ENCODE data around the gene CHRNA7.

Gene CHRNA7

DNA sequence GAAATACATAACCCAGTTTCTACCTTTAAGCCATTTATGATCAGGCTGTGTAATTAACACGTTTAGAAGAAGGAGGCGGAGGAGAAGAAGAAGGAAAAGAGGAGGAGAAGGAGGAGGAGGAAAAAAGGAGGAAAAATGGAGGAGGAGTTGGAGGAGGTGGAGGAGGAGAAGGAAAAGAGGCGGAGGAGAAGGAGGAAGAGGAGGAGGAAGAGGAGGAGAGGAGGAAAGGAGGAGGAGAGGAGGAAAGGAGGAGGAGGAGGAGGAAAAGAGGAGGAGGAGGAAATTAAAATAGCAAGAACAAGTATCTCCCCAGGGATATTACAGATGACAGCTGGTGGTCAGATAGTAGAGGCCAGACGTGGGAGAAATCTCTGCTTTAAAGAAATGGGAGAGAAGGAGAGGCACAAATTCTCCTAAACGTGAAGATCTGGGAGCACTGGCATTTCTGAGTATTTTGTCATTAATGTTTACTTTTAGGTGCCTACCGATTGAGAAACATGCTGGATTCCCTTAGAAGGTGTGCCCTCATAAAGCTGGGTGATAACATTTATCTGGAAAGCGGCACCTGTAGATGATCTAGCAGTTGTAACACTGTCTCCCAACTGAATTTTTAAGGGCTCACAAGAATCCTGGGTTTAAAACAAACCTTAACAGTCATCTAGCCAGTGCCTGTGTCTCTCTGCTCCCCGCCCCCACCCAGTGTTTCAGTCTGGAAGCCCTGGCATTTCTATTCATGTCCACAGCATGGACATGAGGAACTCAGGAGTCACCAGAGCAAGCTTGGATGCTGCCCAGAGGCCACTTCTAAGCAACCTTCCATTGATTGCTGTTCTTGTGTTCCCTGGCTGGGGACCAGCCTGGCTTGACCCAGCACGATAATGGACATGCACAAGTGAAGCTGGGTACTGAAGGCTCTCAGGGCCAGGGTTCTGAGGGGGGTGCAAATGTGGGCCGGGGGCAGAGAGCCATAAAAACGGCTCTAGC, 75.2 kb downstream of the CHRNA7 start:
- H3K9ac ChIP-seq (ENCODE audit: low read length in 2 of 2) = no peak overlapping the region
- no peak overlapping the region for H3K27ac ChIP-seq (ENCODE audit: low read length)
- no peaks in the 10 kb centered on the region for H3K9me3 ChIP-seq (ENCODE audit: control insufficient read depth in 2 of 2, low read length in 2 of 2)
- no peak overlapping the region for H3K4me3 ChIP-seq (ENCODE audit: low read length in 2 of 2)
- no peaks in the 10 kb centered on the region for H3K27me3 ChIP-seq (ENCODE audit: control insufficient read depth in 1 of 2, insufficient read depth in 2 of 2, low read length in 2 of 2)
- no peaks in the 10 kb centered on the region for H3K4me1 ChIP-seq (ENCODE audit: control insufficient read depth, insufficient read depth, low read length)
- H3K36me3 ChIP-seq (ENCODE audit: control insufficient read depth in 2 of 2, insufficient read depth in 2 of 2, low read length in 2 of 2) = no peaks in the 10 kb centered on the region

DNA sequence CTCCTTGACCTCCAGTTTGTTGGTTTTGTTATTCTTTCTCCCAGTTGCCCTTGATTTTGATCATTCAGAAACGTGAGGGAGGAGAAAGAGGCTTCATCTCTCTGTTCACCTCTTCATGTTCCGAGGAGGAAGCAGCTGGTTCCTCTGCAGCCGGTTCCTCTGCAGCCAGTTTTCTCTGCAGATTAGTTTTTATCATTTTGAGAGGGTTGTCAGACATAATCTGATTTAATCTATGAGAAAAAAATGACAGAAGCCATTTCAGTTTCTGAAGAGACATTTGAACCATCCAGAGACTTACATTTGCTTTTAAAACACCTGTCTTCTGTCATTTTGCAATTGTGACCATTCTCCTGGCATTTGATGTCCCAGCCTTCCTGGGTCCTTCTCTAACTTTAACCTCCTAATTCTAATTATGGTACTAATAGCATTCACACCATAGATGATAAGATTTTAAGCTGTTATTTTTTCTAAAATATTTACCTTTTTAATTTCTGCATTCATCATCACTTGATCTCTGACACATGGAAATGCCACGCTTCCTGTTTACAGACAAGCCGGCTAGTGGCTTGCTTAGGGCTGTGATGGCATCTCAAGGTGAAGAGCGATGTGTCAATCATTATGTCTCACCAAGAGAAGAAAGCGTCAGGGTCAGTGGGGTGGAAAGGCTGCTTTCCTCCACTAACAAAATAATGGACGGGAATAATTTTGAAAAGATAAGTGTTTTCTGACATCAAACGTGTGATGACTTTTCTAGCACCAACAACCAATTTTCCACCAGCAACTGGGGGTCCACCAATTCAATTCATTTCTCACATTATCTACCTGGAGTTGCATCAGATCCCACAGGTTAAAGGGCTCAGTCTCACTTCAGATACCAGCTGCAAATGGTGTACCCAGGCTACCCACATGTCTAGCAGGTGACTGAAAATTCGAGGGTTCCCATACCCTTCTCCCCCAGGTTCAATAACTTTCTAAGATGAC, 76.4 kb downstream of the CHRNA7 start:
- H3K9me3 ChIP-seq (ENCODE audit: control insufficient read depth in 2 of 2, low read length in 2 of 2) = no peaks in the 10 kb centered on the region
- no peak overlapping the region for H3K4me3 ChIP-seq (ENCODE audit: low read length in 2 of 2)
- no peaks in the 10 kb centered on the region for H3K4me1 ChIP-seq (ENCODE audit: control insufficient read depth, insufficient read depth, low read length)
- no peaks in the 10 kb centered on the region for H3K27me3 ChIP-seq (ENCODE audit: control insufficient read depth in 1 of 2, insufficient read depth in 2 of 2, low read length in 2 of 2)
- no peak overlapping the region for H3K27ac ChIP-seq (ENCODE audit: low read length)
- no peak overlapping the region for H3K9ac ChIP-seq (ENCODE audit: low read length in 2 of 2)
- H3K36me3 ChIP-seq (ENCODE audit: control insufficient read depth in 2 of 2, insufficient read depth in 2 of 2, low read length in 2 of 2) = no peaks in the 10 kb centered on the region

DNA sequence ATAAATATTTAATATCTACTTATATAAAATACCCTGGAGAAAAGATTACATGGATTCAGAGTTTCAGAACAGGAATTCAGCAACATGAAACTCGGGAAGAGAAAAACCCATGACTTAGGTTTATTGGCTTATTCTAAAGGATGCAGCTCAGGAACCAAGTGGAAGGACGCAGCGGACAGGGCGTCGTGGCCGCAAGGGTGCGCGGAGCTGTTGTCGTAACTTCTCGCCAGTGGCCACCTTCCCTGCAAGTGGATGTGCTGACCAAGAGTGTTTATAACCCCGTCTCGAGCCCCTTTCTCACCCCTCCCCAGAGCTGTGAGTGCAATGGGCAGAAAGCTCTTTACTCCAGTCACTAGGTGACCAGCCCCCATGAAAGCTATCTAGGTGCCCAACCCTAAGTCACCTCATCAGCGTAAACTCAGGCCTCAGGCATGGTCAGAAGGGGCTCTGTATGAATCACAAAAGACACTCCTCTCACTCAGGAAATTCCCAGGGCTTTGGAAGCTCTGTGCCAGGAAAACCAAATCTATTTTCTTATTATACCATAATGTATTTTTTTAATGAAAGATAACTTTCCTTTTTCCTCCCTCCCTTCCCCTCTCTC, 77.3 kb downstream of the CHRNA7 start:
- Histone ChIP-seq H3K9ac (ENCODE audit: low read length in 2 of 2) (no peak overlapping the region), H3K27me3 (ENCODE audit: control insufficient read depth in 1 of 2, insufficient read depth in 2 of 2, low read length in 2 of 2) (no peaks in the 10 kb centered on the region), H3K4me1 (ENCODE audit: control insufficient read depth, insufficient read depth, low read length) (no peaks in the 10 kb centered on the region), H3K36me3 (ENCODE audit: control insufficient read depth in 2 of 2, insufficient read depth in 2 of 2, low read length in 2 of 2) (no peaks in the 10 kb centered on the region), H3K27ac (ENCODE audit: low read length) (no peak overlapping the region), H3K9me3 (ENCODE audit: control insufficient read depth in 2 of 2, low read length in 2 of 2) (no peaks in the 10 kb centered on the region), H3K4me3 (ENCODE audit: low read length in 2 of 2) (no peak overlapping the region)

DNA sequence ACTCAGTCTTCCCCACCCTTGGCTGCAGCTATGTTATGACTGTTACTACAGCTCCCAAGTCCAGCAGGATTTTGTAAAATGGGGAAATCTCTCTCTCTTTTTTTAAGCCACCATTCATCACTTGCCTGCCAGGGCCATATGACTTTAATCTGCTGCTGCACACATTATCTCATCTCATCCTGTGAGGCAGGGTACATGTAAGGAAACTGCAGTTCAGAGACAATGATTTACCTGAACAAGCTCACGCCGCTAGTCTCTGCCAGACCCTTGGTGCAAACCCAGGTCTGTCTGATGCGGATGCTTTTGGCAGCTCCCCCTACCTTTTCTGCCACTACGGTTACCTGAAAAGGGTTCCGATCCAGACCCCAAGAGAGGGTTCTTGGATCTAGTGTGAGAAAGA, 78.3 kb downstream of the CHRNA7 start:
- no peaks in the 10 kb centered on the region for H3K4me1 ChIP-seq (ENCODE audit: control insufficient read depth, insufficient read depth, low read length)
- H3K27ac ChIP-seq (ENCODE audit: low read length) = no peak overlapping the region
- no peak overlapping the region for H3K4me3 ChIP-seq (ENCODE audit: low read length in 2 of 2)
- H3K27me3 ChIP-seq (ENCODE audit: control insufficient read depth in 1 of 2, insufficient read depth in 2 of 2, low read length in 2 of 2) = no peaks in the 10 kb centered on the region
- no peaks in the 10 kb centered on the region for H3K9me3 ChIP-seq (ENCODE audit: control insufficient read depth in 2 of 2, low read length in 2 of 2)
- H3K36me3 ChIP-seq (ENCODE audit: control insufficient read depth in 2 of 2, insufficient read depth in 2 of 2, low read length in 2 of 2) = no peaks in the 10 kb centered on the region
- H3K9ac ChIP-seq (ENCODE audit: low read length in 2 of 2) = no peak overlapping the region

DNA sequence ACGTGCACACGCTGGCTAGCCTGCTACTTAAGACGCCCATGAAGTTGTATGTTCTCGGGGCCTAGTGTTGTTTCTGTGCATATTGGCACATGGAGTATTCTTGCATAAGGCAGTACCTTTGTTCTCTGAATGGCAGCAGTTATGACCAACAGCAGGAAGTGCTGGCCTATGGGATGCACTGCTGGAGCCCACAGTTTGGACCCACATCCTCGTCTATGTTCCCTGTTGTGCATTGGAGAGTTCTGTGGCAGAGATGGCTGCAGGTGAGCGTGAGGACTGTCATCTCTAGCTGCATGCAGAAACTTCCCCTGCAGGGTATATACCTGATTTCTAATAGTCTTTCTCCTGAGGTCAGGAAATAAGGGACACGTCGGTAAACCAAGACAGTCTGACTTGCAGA, 81.8 kb downstream of the CHRNA7 start:
- Histone ChIP-seq H3K4me3 (ENCODE audit: low read length in 2 of 2) (no peak overlapping the region), H3K36me3 (ENCODE audit: control insufficient read depth in 2 of 2, insufficient read depth in 2 of 2, low read length in 2 of 2) (no peaks in the 10 kb centered on the region), H3K9me3 (ENCODE audit: control insufficient read depth in 2 of 2, low read length in 2 of 2) (no peaks in the 10 kb centered on the region), H3K4me1 (ENCODE audit: control insufficient read depth, insufficient read depth, low read length) (no peaks in the 10 kb centered on the region), H3K27ac (ENCODE audit: low read length) (no peak overlapping the region), H3K27me3 (ENCODE audit: control insufficient read depth in 1 of 2, insufficient read depth in 2 of 2, low read length in 2 of 2) (no peaks in the 10 kb centered on the region), H3K9ac (ENCODE audit: low read length in 2 of 2) (no peak overlapping the region)

DNA sequence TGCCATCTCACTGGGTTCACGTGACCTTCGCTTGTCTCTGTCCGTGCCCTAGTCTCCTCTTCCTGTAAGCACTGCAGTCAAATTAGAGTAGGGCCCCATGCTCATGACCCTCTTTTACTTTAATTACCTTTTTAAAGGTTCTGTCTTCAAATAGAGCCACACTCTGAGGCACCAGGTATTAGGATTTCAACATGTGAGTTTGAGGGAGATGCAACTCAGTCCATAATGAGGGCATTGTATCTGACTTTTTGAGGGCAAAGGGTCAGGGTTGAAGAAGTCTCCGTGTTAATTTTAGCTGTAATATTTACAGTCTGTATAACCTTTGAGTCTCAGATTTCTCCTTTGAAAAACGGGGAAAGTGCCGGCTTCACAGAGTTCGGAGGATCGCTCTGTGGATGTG, 82.9 kb downstream of the CHRNA7 start:
- H3K27me3 ChIP-seq (ENCODE audit: control insufficient read depth in 1 of 2, insufficient read depth in 2 of 2, low read length in 2 of 2) = no peaks in the 10 kb centered on the region
- no peaks in the 10 kb centered on the region for H3K36me3 ChIP-seq (ENCODE audit: control insufficient read depth in 2 of 2, insufficient read depth in 2 of 2, low read length in 2 of 2)
- H3K9me3 ChIP-seq (ENCODE audit: control insufficient read depth in 2 of 2, low read length in 2 of 2) = no peaks in the 10 kb centered on the region
- H3K4me1 ChIP-seq (ENCODE audit: control insufficient read depth, insufficient read depth, low read length) = no peaks in the 10 kb centered on the region
- no peak overlapping the region for H3K9ac ChIP-seq (ENCODE audit: low read length in 2 of 2)
- no peak overlapping the region for H3K27ac ChIP-seq (ENCODE audit: low read length)
- H3K4me3 ChIP-seq (ENCODE audit: low read length in 2 of 2) = no peak overlapping the region

DNA sequence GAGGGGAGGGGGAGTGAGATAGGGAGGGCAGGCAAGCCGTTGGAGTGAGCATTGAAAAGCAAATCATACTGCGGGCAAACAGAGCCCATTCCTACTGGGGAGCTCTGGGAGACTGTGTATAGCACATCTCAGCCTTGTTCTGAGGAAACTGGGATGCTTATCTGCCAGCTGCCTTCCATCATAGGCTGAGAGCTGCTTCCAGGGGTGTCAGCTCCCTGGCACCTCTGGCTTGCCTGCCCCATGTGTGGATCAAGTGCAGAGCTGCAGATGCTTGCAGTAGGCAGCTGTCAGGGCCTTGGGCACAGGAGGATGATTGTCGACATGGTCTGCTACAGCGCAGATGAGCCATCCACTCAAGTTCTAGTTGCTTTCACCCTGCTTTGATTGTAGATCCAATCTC, 86.8 kb downstream of the CHRNA7 start:
- Histone ChIP-seq H3K27ac (ENCODE audit: low read length) (no peak overlapping the region), H3K4me3 (ENCODE audit: low read length in 2 of 2) (no peak overlapping the region), H3K27me3 (ENCODE audit: control insufficient read depth in 1 of 2, insufficient read depth in 2 of 2, low read length in 2 of 2) (no peaks in the 10 kb centered on the region), H3K4me1 (ENCODE audit: control insufficient read depth, insufficient read depth, low read length) (no peaks in the 10 kb centered on the region), H3K9me3 (ENCODE audit: control insufficient read depth in 2 of 2, low read length in 2 of 2) (no peaks in the 10 kb centered on the region), H3K36me3 (ENCODE audit: control insufficient read depth in 2 of 2, insufficient read depth in 2 of 2, low read length in 2 of 2) (no peaks in the 10 kb centered on the region), H3K9ac (ENCODE audit: low read length in 2 of 2) (no peak overlapping the region)

DNA sequence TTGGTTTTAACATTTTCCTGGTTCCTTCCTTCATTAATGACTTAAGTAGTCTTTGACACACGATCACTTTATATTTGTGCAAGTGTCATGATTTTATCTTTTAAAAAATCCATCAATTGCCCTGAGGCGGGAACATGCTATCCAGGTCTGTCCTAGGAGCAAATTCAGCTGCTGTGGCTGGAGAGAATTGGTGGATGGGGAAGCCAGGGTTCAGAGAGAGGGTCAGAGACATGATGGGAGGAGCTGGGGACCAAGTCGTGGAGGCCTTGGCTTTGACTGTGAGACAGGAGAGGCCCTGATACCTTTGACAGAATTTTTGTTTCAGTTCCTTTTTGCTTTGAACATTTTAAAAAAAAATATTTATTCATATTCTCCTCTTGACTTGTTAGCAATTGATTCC, 89.0 kb downstream of the CHRNA7 start:
- Histone ChIP-seq H3K4me1 (ENCODE audit: control insufficient read depth, insufficient read depth, low read length) (no peaks in the 10 kb centered on the region), H3K36me3 (ENCODE audit: control insufficient read depth in 2 of 2, insufficient read depth in 2 of 2, low read length in 2 of 2) (no peaks in the 10 kb centered on the region), H3K4me3 (ENCODE audit: low read length in 2 of 2) (no peak overlapping the region), H3K9ac (ENCODE audit: low read length in 2 of 2) (no peak overlapping the region), H3K27ac (ENCODE audit: low read length) (no peak overlapping the region), H3K27me3 (ENCODE audit: control insufficient read depth in 1 of 2, insufficient read depth in 2 of 2, low read length in 2 of 2) (no peaks in the 10 kb centered on the region), H3K9me3 (ENCODE audit: control insufficient read depth in 2 of 2, low read length in 2 of 2) (no peaks in the 10 kb centered on the region)

DNA sequence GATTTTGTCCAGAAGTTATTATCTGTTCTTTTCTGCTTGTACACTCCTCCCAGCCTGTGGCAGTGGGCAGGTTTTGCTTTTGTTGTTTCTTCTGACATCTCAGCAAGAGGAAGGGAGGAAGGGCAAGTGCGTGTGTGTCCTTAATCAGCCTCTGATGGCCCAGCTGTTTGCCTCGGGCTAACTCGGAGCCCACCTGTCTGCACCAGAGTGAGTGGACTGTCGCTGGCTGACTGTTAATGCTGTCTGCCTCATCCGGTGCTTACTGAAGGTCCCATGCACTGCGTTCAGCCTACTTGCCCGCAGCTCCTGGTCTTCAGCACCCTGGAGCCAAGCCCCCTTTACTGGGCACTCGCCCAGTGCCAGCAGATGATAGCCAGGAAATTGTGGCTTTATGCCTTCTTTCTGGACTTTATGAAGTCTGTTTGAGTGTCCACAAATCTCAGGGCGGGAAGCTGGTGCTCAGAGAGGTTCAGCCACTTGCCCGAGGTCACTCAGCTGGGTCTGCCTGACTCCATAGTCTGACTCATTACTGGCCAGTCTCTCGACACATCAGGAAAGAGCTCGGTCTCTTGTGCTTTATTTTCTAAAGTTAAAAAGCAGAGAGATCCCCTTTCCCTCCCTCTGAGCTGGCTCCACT, 89.5 kb downstream of the CHRNA7 start:
- no peak overlapping the region for H3K9ac ChIP-seq (ENCODE audit: low read length in 2 of 2)
- no peaks in the 10 kb centered on the region for H3K27me3 ChIP-seq (ENCODE audit: control insufficient read depth in 1 of 2, insufficient read depth in 2 of 2, low read length in 2 of 2)
- H3K4me1 ChIP-seq (ENCODE audit: control insufficient read depth, insufficient read depth, low read length) = no peaks in the 10 kb centered on the region
- H3K36me3 ChIP-seq (ENCODE audit: control insufficient read depth in 2 of 2, insufficient read depth in 2 of 2, low read length in 2 of 2) = no peaks in the 10 kb centered on the region
- H3K4me3 ChIP-seq (ENCODE audit: low read length in 2 of 2) = no peak overlapping the region
- H3K9me3 ChIP-seq (ENCODE audit: control insufficient read depth in 2 of 2, low read length in 2 of 2) = no peaks in the 10 kb centered on the region
- H3K27ac ChIP-seq (ENCODE audit: low read length) = no peak overlapping the region

All from stomach smooth muscle (tissue), 2 donors.